Left cardiac atrium (tissue), 4 donors: ENCODE results near the gene SLC24A3. TPM values are rescaled to one million over a fixed set of nuclear protein-coding genes. Genes with fewer than 3 reads are reported as not detected.

Experiments
- ATAC-seq, 2 donors: fragments of 200-7000 bp; cut with Tn5 transposase; one replicate each; pipeline ENCODE4 v1.9.1; 2020; ENCODE audit warnings: mild to moderate bottlenecking in 2 of 2, moderate library complexity in 2 of 2
- DNase-seq: peaks from one replicate; pipeline ENCODE4 v3.0.0-alpha.2; 2020
- intact Hi-C, 2 donors: fragments of 100-400 bp; cut with DNase I; formaldehyde crosslinking; loops; one replicate each; pipeline versions ENCODE4 v1.14.1 to v1.15.1; 2022 to 2023
- total RNA-seq, 2 donors: library from RNA; stranded (reverse); fragmentation: NEBNext Ultra II Directional; extraction: Animal tissue kit (Norgen Biotek cat#: 25700); gene quantifications; one replicate each; pipeline ENCODE4 v1.2.1, GENCODE V29; 2021
- donor health status: DM: no; HTN: yes; CAD: no.
- donor health status: DM: no; HTN: yes; CAD: no; lungs with severe emphysema.
- donor health status: DM: yes; HTN: yes; CAD: no.
- donor health status: Dilated cardiomyopathy.

The SLC24A3 gene
- total RNA-seq, 2 donors from 2014 or later, result 2.1 to 4.1 TPM

DNA sequence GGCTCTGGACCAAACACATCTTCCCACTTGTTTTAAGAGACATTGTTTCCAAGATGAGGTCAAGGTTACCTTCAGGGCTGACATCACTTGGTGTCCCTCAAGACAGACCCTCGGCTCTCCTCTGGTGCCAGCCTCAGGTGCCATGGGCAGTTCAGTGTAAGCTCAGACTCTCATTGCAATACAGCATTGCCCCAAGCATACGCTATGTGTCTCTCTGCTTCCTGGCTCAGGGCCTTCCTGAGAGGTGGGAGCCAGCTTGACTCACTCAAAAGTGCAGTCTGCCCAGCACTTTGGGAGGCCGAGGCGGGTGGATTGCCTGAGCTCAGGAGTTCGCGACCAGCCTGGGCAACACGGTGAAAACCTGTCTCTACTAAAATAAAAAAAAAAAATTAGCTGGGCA is 51.7 kb downstream of the SLC24A3 start:
- intact Hi-C loops, result no loop called here
- DNase-seq, result no peak
- ATAC-seq, result peak in 1 of 2 donors; percentile 38

- intact Hi-C loops, result no loop called here
- DNase-seq (no peak), ATAC-seq (no peak)
Measured at GRCh38 chr20:19265646-19266374, 53.4 kb downstream of the SLC24A3 start.

DNA sequence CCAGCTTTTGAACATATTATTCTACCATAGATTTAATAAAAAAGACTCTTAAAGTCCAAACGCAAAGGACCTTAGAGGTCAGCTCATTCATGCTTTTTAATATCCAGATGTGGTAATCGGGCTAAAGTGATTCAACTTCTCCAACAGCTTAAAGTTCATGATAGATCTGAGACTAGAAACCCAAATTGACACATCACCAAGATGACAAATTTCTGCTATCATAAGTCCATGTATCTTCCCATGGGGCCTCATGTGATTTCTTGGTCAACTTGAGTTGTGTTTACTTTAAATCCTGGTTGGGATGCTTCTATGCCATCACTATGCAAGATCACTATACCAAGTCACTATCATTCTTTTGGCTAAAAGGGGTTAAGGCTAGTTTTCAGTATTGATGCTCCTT is 56.0 kb downstream of the SLC24A3 start:
- DNase-seq, result no peak
- no peak for ATAC-seq
- intact Hi-C loops, result no loop called here

GRCh38 chr20:19269737-19270340 is 57.4 kb downstream of the SLC24A3 start:
- intact Hi-C loops, result no loop called here
- no peak for ATAC-seq

DNA sequence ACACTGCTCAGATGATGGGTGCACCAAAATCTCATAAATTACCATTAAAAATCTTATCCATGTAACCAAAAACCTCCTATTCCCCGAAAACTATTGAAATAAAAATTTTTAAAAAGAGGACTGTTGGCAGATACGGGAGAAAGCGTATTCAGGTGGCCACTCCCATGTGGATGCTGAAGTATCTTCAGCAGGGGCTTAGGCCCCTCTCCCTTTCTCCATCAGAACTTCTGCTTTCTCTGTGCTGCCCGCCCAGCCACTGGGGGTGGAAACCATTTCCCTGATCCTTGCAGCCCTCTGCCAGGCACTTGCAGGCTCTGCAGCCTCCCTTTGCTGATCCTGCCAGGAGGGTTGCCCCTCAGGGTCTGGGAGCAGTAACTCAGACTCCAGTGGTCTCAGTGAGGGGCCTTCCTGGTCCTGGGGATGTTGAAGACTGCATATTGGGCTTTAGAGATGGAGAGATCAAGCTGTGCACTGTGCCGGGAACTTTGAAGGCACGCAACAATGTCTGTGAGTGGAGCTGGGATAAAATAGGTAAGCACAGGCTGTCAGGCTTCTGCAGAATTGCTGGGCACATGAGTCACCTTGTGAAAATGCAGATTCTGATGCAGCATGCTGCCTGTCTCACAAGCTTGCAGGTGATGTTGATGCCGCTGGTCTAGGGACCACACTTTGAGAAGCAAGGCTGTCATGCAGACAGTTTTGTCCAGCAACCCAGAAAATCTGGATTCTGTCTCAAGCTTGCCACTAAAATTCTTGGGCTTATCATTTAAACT is 59.6 kb downstream of the SLC24A3 start:
- DNase-seq (no peak), ATAC-seq (no peak)
- intact Hi-C loops, result no loop called here

More at GRCh38 chr20:19269737-19270340, 57.4 kb downstream of the SLC24A3 start:
- no peak for DNase-seq

DNA sequence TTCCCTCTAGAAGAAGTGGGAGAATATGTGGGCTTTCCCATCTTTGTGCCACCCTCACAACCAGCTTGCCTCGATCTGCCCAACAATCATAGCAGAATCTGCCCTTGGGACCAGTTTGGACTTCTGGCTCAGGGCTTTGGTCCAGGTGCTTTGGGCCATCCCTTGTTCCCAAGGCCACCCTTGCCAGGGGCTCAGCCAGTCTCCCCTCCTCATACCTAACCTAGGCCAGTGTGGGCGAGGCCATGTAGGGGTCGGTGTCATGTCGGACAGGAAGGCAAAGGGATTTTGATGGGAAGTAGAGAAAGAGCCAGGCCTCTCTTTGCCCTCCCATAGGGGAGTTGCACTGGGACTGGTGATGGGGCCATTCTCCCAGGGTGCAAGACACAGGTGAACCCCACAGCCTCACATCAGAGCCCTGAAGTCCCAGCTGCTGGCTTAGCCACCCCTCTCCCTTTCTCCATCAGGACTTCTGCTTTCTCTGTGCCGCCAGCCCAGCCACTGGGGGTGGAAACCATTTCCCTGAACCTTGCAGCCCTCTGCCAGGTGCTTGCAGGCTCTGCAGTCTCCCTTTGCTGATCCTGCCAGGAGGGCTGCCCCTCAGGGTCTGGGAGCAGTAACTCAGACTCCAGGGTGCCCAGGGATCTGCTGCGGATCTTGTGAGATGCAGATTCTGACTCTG is 60.7 kb downstream of the SLC24A3 start:
- intact Hi-C loops, result no loop called here
- DNase-seq (no peak), ATAC-seq (no peak)

DNA sequence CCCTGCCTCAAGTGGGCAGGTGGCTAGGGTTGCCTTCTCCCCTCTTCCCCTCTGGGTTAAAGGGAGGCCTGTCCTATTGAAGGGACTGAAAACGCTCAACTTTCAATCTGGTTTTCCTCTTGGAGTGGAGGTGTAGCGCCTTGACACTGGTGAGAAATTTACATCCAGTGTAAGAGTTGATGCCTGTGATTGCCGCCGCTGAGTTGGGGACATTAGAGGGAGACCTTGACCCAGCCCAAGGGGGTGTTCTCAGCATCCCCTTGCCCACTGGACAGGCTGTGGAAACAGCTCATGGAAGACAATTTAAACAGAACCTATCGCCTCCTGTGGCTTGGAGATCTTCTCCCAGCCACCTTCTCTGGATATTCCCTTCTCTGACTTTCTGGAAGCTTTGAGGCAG is 61.6 kb downstream of the SLC24A3 start:
- DNase-seq, result no peak
- ATAC-seq, result no peak
- intact Hi-C loops, result no loop called here

GRCh38 chr20:19274412-19275015 is 62.1 kb downstream of the SLC24A3 start:
- no peak for DNase-seq
- peak; percentile 58 to 66 for ATAC-seq
- intact Hi-C loops, result no loop called here

- intact Hi-C loops, result no loop called here
- ATAC-seq (peak in 1 of 2 donors; percentile 54), DNase-seq (no peak)
Measured at GRCh38 chr20:19275038-19275629, 62.7 kb downstream of the SLC24A3 start.

DNA sequence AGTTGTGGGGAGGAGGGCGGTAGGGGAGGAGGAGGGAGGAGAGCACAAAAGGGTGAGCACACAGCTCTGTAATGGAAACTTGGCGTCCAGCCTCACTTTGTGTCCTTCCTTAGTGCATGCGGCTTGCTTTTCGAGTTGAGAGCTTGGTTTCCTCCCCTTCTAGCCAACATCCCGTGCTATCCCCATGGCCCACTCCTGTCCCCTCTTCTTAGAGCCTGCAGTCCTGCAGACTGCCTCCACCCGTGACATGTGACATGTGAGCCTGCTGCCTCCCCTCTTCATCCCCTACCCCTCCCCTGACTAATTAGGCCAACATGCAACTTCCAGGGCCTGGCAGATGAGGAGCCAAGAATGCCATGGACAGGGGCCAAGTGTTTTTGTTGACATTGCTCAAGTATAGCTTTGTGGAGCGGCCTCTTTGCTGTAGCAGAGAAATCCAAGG is 63.2 kb downstream of the SLC24A3 start:
- ATAC-seq, result peak; percentile 88 to 91
- intact Hi-C loops, result no loop called here
- peak; percentile 77 for DNase-seq

GRCh38 chr20:19277381-19277780 is 64.9 kb downstream of the SLC24A3 start:
- intact Hi-C loops, result no loop called here
- DNase-seq (no peak), ATAC-seq (no peak)

- intact Hi-C loops, result no loop called here
- DNase-seq (no peak), ATAC-seq (no peak)
Measured at GRCh38 chr20:19283490-19284025, 71.1 kb downstream of the SLC24A3 start.

GRCh38 chr20:19284400-19285178 is 72.1 kb downstream of the SLC24A3 start:
- ATAC-seq (peak in 1 of 2 donors; percentile 32), DNase-seq (no peak)
- intact Hi-C loops, result no loop called here

- DNase-seq, result no peak
- intact Hi-C loops, result no loop called here
- peak in 1 of 2 donors; percentile 49 for ATAC-seq
Measured at GRCh38 chr20:19285436-19285835, 73.0 kb downstream of the SLC24A3 start.

DNA sequence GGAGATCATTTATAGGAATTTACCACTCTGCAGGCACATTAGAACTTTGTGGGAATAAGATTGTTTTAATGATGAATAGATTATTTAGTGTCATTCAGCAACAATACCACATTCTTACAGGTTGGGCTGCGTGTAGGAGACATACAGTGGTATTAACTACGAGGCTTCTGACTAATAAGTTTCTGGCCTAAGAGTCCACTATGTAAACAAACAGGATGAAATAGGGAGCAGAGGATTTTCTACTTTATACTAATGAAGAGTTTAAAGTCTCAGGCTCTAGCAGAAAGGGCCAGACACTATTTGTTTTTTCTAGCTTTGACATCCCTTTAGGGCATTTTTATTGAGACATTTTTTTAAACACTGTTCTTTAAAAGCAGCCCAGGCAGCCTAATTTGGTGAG is 75.6 kb downstream of the SLC24A3 start:
- DNase-seq (no peak), ATAC-seq (no peak)
- intact Hi-C loops, result no loop called here

- no peak for ATAC-seq
- intact Hi-C loops, result no loop called here
- DNase-seq, result no peak
Measured at GRCh38 chr20:19288636-19289035, 76.2 kb downstream of the SLC24A3 start.

DNA sequence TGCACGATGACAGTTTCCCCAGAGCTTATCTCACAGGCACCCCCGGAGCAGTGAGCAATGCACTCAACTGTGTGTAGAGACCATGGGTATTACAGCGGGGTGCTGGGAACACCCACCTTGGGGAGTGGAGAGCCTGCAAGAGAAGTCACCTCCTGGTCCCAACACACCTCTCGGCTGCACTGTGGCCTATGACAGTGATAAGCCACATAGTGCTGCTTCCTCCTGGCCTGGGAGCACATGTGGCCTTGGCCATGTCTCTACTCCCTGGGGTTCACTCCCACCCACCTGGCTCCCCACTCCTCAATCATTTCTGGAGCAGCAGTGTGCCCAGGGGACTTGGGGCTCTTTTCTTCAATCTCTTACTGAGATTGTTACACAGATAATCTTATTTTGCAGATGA is 77.0 kb downstream of the SLC24A3 start:
- ATAC-seq (no peak), DNase-seq (no peak)
- intact Hi-C loops, result no loop called here
